GM19372 (cell line): ENCODE measurements around the gene C12orf50.
"Not testable (repeated sequence)": the region's sequence is repeated elsewhere in the genome, so short reads cannot be mapped to it uniquely, and the experiment has no call there.

Experiments
- ATAC-seq: cut with Tn5 transposase; IDR thresholded peaks from one replicate; pipeline ENCODE4 v1.9.1; 2021; ENCODE audit warnings: mild to moderate bottlenecking, low read depth, moderate library complexity; ENCODE audit not compliant: unreplicated experiment

The C12orf50 gene

DNA sequence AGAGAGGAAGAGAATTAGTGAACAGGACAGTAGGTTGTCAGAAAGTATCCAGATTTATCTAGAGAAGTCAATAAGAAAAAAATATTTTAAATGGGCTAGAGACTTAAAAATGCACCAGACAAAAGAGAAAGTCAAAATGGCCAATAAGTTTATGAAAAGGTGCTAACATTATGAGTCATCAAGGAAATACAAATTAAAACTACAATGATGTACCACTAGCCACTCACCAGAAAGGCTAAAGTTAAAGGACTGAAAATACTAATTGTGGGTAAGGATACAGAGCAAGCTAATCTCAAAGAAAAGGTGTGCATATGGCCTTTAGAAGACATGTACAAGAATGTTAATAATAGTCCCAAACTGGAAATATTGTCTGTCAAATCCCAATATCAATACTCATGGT is 37.7 kb downstream of the C12orf50 start:
- no peak for ATAC-seq

DNA sequence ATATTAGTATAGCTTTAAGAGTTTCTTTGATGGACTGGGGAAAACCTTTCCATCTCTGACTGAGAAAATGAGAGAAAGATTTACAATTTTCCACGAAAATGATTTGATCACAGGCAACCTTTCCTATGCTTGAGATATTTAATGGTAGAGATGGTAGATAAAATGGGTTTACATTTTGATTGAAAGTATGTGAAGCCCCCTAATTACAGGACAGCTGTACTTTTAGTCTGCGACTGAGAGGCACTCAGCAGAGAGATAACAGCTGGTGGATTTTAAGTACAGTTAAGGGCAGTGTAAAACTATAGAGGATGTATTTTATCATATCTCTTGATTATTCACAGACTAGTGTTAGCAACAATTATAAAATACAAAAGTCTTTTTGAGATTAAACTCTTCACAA is 40.7 kb downstream of the C12orf50 start:
- ATAC-seq, result no peak

DNA sequence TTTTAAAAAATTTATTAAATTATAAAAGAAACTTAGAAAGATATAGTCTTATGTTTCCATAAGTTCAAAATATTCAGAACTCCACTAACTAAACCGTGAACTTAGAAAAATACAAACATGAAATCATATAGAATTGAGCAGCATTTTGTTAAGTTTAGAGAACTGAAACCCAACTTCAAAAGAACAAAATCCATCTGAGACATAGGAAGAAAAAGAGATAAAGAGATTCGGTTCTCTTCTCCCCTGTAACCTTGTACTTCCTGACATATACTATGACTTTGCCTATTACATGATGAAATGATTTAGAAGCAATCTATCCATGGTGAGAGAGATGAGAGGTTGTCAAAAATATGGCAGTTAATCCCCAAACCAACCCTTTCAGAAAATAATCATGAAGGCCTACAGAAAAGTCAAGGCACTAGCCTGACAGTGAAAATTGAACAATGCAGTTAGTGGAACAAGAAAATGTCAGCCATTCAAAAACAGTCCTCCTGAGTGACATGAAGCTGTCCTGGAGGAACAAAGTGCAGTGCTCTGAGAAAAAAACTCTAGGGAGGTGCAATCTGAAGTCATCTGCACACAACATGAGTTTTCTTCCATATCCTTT is 44.0 kb downstream of the C12orf50 start:
- no peak for ATAC-seq

DNA sequence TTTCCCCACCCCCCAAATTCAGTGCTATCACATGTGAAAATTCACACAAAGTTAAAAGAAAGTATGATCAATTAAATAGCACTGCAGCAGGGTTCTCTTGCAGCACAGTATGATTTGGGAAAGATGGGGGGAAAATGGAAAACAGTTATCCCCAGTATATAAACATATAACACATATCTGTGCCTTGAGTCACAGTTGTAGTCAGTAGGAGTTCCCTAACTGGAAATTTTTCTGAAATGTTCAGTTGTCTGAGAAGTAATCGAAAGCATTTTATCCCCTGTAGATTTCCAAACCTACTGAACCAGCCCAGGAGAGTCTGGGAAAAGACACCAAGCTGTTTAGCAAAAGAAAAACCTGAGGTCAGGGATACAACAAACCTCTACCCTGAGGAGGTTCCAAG is 47.0 kb downstream of the C12orf50 start:
- no peak for ATAC-seq

DNA sequence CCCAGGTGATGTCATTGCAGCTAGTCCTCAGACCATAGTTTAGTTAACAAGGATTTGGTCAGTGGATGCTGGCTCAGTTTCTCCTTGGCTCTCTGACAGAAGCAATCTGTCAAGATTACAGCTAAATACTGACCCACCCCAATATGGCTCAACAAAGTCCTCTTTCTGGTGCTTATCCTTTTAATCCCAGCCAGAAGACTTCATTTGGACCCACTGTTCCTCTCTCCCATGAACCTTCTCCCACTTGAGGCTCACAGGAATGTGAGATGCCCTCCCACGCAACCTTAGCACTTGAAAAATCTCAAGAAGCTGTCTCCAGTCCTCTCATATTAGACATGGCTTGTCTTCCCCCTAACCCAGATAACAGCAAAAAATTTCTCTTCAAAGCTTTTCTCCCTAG is 47.7 kb downstream of the C12orf50 start:
- ATAC-seq, result no peak

DNA sequence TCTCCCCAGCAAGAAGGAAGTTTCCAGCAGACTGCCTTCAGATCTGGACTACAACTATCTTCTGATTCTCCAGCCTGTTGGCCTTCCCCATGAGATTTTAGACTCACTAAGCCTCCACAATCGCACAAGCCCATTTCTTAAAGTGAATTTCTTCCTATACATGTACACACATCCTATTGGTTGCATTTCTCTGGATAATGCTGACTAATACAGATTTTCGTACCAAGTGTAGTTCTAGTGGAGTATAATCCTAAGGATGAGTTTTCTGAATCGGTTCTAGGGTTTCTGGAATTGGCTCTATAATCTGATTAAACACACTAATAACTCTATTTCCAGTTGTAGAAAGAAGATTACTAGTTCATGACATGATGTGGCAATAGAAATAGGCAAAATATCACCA is 53.3 kb downstream of the C12orf50 start:
- no peak for ATAC-seq

DNA sequence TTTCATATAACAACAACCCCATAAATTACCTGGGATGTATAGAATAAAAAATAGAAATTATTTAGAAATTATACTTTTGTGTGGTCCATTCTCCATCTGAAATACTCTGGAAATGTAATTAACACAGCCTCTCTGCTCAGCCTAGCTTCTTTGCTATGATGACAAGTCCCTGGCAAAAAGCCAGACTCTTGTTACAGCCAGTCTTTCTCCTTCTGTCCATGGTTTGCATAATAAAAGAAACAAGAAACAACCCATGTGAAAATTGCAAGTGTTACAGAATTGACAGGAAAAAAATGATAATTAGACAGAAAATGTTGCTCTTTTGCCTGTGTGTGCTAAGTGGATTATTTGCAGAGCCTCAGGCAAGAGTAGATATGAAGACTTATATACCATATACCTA is 61.3 kb downstream of the C12orf50 start:
- no peak for ATAC-seq

DNA sequence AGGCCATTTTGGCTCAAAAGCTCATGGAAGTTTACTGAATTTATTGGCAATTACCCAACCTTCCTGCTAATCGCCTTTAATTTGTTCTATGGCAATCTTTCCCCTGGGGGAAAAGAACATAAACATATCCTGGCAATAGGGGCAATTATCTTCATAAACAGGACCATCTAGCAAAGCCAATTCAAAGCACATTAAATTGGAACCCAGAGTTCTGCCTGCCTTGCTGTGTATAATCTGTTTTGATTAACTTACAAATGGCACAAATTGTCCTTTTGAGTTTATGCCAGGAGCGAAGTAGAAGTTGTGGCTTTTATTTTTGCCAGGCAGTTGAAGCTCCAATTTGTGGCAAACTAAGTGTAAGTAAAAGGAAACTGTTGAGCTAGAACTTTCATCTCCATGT is 68.6 kb downstream of the C12orf50 start:
- ATAC-seq, result no peak

DNA sequence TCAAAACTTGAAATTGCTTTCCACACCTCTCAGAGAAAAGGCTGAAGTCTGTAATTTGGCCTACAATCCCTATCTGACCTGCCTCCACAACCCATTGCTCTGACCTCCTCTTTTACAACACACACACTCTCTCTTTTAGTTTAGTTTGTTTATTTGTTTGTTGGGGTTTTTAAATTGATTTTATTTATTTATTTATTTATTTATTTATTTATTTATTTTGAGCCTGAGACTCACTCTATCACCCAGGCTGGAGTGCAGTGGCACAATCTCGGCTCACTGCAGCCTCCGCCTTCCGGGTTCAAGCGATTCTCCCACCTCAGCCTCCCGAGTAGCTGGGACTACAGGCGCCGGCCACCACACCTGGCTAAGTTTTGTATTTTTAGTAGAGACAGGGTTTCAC is 75.2 kb downstream of the C12orf50 start:
- not testable (repeated sequence) for ATAC-seq

DNA sequence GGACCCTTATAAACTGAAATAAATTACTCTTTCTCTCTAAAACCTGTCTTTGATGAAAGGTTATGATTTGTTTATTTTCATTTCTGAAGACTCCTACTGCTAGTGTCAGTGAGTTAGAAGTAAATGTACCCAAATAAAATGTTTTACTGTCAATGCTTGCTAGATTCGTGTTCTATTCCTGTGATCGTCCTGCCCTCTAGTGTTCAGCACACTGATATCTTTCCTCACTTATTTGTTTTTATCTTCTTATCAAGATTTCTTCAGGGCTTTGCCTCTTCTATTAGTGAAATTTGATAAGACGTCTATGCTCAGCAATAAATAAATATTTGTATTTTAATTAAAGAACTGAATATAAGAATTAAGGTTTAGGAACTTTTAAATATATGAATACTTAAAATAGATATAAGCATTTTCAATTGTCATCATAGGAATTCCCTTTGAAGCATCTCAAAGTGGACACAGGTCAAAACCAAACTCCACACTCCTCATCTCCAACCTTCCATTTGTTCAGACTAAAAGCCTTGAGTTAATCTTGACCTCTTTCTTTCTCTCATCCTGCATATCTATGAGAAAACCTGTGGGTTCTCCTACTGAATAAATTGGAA is 75.8 kb downstream of the C12orf50 start:
- ATAC-seq, result no peak

DNA sequence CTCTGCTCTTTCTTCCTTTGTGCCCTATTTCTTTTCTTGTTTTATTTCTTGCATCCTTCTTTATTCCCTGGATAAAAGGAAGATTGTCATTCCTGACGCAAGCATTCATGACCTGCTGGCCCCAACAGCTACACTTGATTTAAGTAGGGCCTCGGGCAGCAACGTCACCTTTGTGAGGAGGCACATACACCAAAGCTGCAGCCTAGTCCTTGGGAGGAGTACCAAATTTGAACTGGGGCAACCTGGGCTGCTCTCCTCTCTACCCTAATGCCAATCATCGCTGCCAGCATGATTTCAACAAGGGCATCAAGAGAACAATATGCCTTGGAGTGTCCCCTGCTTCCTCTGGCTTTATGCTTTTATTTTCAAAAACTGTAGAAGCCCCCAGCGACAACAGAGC is 76.4 kb downstream of the C12orf50 start:
- ATAC-seq, result no peak

DNA sequence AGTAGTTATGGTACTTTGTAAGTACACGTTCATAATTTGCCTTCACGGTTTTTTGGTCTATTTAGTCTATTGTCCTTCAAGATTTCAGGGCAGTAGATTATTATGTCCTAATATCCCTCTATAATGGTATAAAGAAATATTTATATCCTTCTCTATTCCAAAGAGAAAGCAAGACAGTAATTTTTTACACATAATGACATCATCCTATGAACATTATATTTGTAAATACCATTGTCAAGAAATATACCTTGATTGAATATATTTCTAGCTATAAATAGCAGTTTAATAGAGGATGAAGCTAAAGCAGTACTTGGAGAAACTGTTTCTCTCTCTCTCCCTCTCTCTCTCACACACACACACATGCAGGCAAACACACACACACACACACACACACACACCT is 77.0 kb downstream of the C12orf50 start:
- ATAC-seq, result no peak

DNA sequence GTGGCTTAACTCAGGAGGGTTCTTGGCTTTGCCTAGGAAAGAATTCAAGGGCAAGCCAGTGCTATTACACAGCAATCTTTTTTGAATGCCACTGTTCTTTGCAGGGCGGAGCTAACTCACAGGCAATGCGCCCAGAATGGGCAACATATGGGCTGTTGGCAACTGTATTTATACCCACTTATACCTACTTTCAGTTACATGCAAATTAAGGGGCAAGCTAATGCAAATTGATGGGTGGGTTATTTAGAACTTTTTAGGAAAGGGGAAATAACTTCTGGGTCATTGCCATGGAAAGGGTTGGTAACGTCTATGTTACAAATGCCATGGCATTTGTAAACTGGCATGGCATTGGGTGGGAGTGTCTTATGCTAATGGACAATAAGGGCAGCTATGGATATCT is 85.4 kb downstream of the C12orf50 start:
- no peak for ATAC-seq

DNA sequence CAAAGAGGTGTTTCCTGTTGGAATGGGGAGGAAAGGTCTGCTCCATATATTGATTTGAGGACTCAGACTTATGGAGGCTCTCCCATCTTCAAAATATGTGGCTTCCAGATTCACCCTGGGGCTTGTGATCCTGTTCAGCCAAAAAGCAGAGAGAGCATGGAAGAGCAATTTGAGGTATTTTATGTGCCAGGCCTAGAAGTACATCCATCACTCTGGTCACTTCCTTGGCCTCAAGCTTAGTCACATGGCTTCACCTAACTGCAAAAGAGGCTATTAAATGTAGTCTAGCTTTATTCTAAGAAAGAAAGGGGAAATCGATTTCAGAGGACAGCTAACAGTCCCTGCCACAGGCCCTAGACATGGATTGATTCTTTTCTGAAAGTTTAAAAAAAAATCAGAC is 86.2 kb downstream of the C12orf50 start:
- no peak for ATAC-seq

DNA sequence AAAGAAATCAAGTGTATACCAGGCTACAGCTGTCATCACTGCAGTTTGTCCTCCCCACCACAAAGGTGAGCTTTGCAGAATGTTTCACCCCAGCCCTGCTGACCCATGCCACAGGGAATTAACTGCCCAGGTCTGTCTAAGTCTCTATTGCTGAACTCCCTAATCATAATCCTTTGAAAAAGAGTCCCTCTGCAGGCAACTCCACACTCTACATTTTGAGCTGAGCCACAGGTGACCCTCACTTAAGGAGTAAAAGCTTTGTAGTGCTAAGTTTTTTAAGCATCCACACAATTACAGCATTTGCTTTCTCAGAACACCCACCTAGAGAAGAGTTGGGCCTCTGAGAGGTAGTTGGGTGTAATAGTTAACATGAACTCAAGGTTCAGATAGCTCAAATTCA is 90.0 kb downstream of the C12orf50 start:
- no peak for ATAC-seq

DNA sequence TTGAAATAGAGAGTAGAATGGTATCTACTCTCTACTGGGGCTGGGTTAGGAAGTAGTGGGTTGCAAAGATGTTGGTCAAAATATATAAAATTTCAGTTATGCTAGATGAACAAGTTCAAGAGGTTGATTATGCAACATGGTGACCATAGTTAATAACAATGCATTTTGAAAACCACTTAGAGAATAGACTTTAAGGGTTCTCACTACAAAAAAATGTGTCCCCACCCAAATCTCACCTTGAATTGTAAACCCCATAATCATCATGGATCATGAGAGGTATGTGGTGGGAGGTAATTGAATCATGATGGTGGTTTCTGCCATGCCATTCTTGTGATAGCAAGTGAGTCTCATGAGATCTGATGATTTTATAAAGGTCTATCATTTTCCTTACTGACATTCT is 94.0 kb downstream of the C12orf50 start:
- ATAC-seq, result no peak

DNA sequence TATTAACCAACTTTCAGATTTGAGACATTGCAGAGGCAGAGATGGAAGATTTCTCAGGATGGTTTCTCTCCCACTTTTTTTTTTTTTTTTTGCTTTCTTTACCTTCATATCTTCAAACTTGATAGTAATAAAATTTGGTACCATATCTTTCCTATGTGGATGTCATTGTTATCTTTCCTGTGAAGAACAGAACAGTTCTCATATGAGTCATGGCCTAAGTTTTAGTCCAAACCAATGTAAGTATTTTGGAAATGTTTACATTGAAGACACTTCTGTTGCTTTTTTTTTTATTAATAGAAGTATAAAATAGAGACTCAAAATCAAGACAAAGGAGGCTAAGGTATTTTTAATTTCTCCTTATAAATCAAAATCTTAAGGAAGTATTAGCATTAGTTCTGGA is 95.2 kb downstream of the C12orf50 start:
- no peak for ATAC-seq

DNA sequence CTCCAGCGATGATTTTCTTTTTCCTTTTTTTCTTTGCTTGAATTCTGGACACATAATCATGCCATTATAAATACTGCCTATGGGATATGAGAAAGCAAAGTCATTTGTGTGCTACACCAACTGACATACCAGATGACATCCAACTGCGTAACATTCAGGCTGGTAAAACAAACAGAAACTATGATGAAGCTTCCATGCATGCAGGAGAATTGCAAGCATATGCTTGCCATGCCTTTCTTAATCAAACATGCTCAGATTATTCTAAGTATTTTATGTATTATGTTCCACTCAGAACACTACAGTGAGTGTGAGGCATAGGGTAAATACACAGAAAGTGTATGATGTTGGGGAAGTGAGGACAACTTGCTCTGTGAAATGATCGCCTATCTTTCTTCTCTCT is 97.4 kb downstream of the C12orf50 start:
- no peak for ATAC-seq

DNA sequence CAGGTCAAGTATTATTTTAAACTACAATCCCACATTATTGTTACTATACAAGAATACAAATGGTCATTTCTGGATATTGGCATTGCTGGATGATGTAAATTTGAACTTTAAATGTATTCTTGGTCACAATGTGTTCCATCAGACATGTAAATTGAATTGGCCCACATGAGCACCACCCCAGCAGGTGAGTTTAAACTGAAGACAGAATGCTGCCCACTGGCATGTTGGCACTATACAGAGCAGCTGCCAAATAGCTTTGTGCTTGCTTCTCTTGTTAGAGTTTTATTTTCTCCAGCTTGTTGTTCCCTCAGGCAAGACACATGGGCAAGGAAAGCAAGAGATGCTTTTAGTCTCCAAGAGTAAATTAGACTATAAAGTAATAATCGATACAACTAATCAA is 98.6 kb downstream of the C12orf50 start:
- no peak for ATAC-seq
